C4-2B (cell line): ENCODE measurements around the gene SI.

Experiments used
- H3K27ac ChIP-seq: fragments of 450-650 bp; 2 replicates; pipeline ENCODE4 v1.5.1; 2017
- CTCF ChIP-seq: fragments of 450-650 bp; conservative IDR thresholded peaks from 2 replicates; pipeline ENCODE4 v1.5.1; 2017; ENCODE audit warnings: mild to moderate bottlenecking
- ZFX ChIP-seq: fragments of 450-650 bp; IDR thresholded peaks from 2 replicates; pipeline ENCODE4 v1.6.1; 2017

Gene SI

GRCh38 chr3:164940745-164941144, 137.6 kb downstream of the SI start:
- TF ChIP-seq CTCF (no peak), ZFX (no peak)
- no peak overlapping the region for H3K27ac ChIP-seq

GRCh38 chr3:164929642-164930041, 148.7 kb downstream of the SI start:
- H3K27ac ChIP-seq: no peak overlapping the region
- TF ChIP-seq ZFX (no peak), CTCF (no peak)
